Spleen (tissue), 7 donors: ENCODE data around the gene LYPD8.

Experiments used
- CTCF ChIP-seq, 11 experiments: fragments of 200-600 bp in 7 of 11; fragments of 450-650 bp in 4 of 11; sonication (generic) in 4 of 11; IDR thresholded peaks in 8 of 11; conservative IDR thresholded peaks in 3 of 11; 1 replicate in 7 of 11; 2 replicates in 4 of 11; pipeline versions ENCODE4 v1.4.0 to v1.8.0; 2016 to 2021; ENCODE audit warnings: antibody characterized with exemption in 11 of 11, inconsistent platforms in 4 of 11, mild to moderate bottlenecking in 1 of 11
- POLR2A ChIP-seq, 3 donors: fragments of 450-650 bp; IDR thresholded peaks; one replicate each; pipeline ENCODE4 v1.5.1; 2017; ENCODE audit warnings: antibody characterized with exemption in 3 of 3, mild to moderate bottlenecking in 1 of 3
- donor health status: DM: no; HTN: no; CAD: no; lungs with moderate emphysema.
- donor health status: DM: no; HTN: no; CAD: no.
- donor health status: DM: no; HTN: no; CAD: no.

GRCh38 chr1:248782416-248783141, 27.0 kb upstream of the LYPD8 start:
- TF ChIP-seq CTCF (IDR thresholded peaks at IDR 0.05 in 8 of 11, conservative IDR thresholded peaks at IDR 0.05 in 3 of 11) (no peak), POLR2A (IDR thresholded peaks at IDR 0.05) (no peak)
